Measurements from ENCODE around the gene COL4A2.

- TF ChIP-seq OVOL3 (tag by site-specific recombination; IDR thresholded peaks at IDR 0.05) (no peak), CTCF (tag by site-specific recombination; IDR thresholded peaks at IDR 0.05) (no peak), ZNF335 (tag by site-specific recombination; conservative IDR thresholded peaks at IDR 0.05) (no peak), ZBTB26 (tag by site-specific recombination; optimal IDR thresholded peaks at IDR 0.05) (no peak), ZSCAN18 (tag by site-specific recombination; IDR thresholded peaks at IDR 0.05) (no peak), ZNF560 (tag by site-specific recombination; IDR thresholded peaks at IDR 0.05; ENCODE audit: borderline replicate concordance) (no peak), ZNF747 (tag by site-specific recombination; IDR thresholded peaks at IDR 0.05) (no peak), SCRT1 (tag by site-specific recombination; IDR thresholded peaks at IDR 0.05; ENCODE audit: borderline replicate concordance) (no peak), MYNN (tag by site-specific recombination; IDR thresholded peaks at IDR 0.05; ENCODE audit: borderline replicate concordance) (no peak), ZNF785 (tag by site-specific recombination; IDR thresholded peaks at IDR 0.05) (no peak), ATF2 (tag by site-specific recombination; IDR thresholded peaks at IDR 0.05; ENCODE audit: low read depth) (no peak)
These were observed 55.9 kb downstream of the COL4A2 start for GRCh38 chr13:110363010-110363409.
